CD4-positive, alpha-beta T cell treated with Interleukin-15 for 1 hour (primary cell): ENCODE data around the gene SPEF2.

Source experiments
- DNase-seq: peaks from one replicate; pipeline ENCODE4 v3.0.0-alpha.2; 2020

SPEF2 gene

DNA sequence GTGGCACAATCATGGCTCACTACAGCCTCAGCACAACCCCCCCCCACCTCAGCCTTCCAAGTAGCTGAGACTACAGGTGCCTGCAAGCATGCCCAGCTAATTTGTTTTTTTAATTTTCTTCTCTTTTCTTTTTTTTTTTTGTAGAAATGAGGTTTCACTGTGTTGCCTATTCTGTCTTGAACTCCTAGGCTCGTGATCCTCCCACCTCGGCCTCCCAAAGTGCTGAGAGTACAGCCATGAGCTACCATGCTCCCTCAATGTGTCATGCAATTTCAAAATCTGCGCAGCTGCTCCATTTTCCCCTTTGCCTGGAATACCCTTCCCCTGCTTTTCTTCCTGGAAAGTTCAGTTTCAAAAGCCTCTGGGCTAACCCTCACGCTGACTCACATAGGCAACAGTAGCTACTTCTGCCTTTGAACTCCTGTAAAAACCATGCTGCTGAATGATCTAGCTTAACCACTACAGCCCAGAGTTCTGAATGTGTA lies 168.0 kb downstream of the SPEF2 start:
- DNase-seq = peak; percentile 29

- no peak for DNase-seq
Measured at GRCh38 chr5:35788724-35789123, 171.1 kb downstream of the SPEF2 start.

GRCh38 chr5:35789732-35790456 lies 172.2 kb downstream of the SPEF2 start:
- no peak for DNase-seq

DNA sequence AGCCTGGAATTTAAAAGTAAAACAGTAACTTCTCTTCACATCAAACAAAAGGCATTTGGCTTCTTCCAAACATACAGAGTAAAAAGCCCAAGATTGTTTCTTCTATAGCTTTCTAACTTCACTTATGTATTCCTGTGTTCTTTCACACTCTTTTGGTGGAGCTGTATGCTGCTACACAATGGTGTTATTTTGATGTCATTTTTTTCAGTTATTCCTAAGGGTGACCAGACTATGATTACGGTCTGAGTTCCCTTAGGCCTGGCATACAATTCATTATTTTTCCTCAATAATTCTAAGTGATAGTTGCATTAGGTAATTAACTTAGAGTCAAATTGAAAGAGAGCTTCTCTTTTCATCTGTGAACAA lies 172.8 kb downstream of the SPEF2 start:
- DNase-seq = no peak

DNA sequence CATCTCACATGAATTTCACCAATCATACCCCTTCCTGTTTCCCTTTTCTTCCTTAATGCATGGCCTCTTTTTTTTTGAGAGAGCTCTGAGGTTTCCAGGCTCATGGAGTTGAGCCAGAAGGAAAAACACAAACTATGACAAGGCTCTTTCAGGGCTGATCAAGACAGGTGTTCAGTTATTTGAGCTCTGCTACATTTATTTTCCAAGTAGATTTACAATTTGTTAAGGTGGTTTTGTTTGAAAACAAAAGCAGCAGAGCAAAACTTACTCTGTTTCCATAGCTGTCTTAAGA lies 176.6 kb downstream of the SPEF2 start:
- no peak for DNase-seq

GRCh38 chr5:35794684-35795375 lies 177.2 kb downstream of the SPEF2 start:
- DNase-seq = no peak

GRCh38 chr5:35799181-35799580 lies 181.5 kb downstream of the SPEF2 start:
- DNase-seq = no peak

- no peak for DNase-seq
Measured at GRCh38 chr5:35799753-35800152, 182.1 kb downstream of the SPEF2 start.

DNA sequence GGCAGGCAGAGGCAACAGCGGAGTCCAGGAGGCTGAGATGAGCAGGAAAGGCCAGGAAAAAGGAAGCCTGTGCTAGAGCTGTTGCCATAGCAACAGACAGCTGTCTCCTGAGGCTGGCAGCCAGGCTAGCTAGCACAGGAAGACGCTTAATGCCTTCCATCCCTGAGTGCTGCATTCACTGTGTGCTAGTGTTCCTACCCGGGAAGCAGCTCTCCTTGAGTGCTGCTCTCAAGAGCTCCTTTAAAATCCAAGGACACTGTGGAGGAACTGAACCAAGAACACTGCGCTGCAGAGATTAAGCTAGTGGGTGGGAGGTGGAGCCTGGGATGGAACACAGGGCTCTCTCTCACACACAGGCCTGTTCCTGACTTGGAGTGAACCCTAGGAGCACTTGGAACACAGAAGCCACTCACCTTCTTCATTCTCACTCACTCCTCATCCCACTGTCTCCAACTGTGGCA lies 185.6 kb downstream of the SPEF2 start:
- DNase-seq = peak; percentile 25

- DNase-seq = no peak
Measured at GRCh38 chr5:35804201-35804653, 186.6 kb downstream of the SPEF2 start.

GRCh38 chr5:35804841-35805240 lies 187.2 kb downstream of the SPEF2 start:
- DNase-seq = no peak

GRCh38 chr5:35810601-35811000 lies 192.9 kb downstream of the SPEF2 start:
- peak; percentile 38 for DNase-seq

GRCh38 chr5:35811108-35811741 lies 193.6 kb downstream of the SPEF2 start:
- peak; percentile 49 for DNase-seq

DNA sequence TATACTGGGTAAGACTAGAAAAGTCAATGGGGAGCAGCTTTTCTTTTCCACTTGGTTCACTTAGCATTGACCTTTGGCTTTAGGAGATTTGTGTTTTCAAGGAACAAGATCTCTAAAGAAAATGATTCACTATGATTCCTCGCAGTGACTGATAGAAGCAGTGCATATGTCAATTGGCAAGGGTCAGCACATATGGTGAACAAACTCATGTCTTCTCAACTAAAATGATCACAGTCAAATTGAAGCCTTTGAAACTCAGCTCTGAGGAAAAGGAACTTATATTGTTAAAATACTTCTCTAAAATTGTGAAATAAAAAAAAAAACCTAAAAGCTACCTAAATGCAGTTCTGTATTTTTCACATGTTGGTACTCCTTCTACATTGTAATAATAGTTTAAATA lies 195.9 kb downstream of the SPEF2 start:
- DNase-seq = no peak

DNA sequence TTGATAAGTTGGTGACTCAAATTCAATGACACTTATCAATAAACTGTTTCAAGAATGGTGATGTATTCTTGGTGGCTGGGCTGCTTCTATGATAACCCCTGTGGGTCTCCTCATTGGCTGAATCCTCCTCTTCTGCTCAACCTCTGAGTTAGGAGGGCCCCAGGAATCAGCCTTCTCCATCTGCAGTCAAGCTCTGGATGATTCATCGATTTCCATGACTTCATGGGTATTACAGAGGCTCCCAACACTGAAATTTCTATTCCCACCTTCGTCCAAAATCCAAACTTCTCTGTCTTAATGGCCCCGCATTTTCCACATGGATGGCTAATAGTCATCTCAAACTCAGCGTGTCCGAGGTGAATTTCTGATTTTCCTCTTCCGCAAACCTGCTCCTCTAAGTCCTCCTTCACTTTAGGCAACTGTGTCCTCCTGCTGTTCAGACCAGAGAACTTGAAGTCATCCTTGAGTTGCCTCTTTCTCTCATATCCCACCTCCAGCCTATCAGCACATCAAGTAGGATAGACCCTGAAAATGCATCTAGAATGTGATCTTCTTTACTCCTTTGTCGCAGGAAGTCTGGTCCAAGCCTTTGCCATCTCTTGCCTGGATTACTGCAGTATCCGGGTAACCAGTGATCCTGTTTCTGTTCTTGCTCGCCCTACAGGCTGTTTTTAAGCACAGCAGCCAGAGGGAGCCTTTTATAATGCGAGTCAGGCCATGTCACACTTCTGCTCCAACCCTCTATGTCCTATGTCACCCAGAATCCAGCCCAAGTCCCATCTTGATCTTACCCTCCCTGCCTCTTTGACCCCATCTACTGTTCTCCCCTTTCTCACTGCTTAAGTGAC lies 197.7 kb downstream of the SPEF2 start:
- DNase-seq = no peak

DNA sequence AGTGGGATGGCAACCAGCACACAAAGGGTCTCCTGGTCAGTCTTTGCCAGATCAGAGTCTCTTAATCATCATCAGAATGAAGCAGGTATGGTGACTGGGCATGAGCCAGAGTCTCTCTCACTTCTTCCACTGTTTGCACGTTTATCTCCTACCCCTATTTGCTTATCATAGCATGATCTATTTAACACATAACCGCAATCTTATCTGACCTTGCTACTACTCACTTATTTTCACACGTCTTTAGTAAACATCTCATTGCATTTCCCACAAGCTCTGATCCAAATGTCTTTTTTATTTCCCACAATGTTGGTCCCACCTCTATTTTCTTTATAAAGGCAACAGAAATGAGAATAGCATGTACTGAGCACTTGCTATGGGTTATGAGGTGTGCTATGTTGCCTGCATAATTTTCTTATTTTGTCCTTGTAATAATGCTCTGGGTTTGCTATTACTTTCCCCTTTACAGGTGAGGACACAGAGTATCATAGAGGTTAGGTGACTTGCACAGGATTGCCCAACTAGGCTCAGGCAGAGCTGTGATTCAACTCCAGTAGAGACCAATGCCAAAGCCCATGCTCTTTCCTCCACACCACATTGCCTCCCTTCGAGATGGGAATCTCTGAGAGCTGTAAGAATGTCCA lies 199.3 kb downstream of the SPEF2 start:
- no peak for DNase-seq

DNA sequence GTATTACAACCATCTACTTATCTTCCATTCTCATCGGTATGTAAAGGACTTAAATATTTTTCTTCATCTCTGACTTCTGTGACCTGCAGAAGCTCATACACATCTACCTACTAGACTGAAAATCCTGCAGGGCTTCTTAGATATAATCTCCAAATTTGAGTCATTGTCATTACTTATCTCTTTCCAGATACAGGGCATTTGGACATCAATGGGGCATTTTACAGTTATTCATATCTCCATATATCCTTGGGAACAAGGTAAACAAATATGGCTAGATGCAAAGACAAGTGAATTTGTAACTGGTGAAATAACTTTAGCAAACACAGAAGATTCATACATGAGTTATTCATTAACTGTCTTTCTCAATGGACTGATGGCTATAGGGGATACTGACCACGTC lies 201.4 kb downstream of the SPEF2 start:
- no peak for DNase-seq

- no peak for DNase-seq
Measured at GRCh38 chr5:35819668-35820067, 202.0 kb downstream of the SPEF2 start.

GRCh38 chr5:35820735-35821134 lies 203.1 kb downstream of the SPEF2 start:
- no peak for DNase-seq

DNA sequence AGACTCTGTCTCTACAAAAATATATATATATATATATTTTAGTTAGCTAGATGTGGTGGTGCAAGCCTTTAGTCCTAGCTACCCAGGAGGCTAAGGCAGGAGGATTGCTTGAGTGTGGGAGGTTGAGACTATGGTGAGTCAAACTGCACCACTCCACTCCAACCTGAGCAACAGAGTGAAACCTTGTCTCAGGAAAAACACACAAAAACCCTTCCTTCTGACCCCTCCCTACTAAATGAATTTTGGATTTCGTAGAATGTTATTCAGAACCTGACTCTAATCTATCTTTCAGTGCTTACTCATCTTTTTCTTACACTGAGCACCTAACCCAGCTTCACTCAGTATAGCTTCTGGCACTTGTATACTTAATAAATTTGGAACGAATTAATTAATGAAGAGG lies 203.8 kb downstream of the SPEF2 start:
- no peak for DNase-seq

DNA sequence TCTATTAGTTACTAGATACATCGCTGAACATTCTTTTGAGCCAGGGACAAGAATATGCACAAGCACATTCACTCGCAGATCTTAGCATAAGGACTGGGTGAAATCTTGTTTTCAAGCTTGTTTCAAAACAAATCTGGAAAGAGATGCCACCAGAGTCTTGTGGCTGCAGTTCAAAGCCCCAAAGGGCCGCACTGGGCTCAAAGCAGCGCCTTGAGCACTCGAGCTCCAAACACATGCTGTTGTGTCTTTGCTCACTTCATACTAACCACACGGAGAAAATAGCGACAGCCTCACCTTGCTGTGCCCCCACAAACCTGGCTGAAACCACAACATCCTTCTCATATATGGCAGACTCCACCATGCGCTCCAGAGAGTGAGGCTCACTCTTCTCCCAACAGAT lies 204.8 kb downstream of the SPEF2 start:
- peak; percentile 70 for DNase-seq

- DNase-seq = no peak
Measured at GRCh38 chr5:35823347-35824098, 205.9 kb downstream of the SPEF2 start.
